NAMALWA (cell line): Measurements from ENCODE around the gene THY1.
"Not testable (repeated sequence)": the region's sequence is repeated elsewhere in the genome, so short reads cannot be mapped to it uniquely, and the experiment has no call there.

Experiments
- DNase-seq: peaks from one replicate; pipeline ENCODE4 v3.0.0-alpha.2; 2015; ENCODE audit warnings: low spot score

THY1 gene

DNA sequence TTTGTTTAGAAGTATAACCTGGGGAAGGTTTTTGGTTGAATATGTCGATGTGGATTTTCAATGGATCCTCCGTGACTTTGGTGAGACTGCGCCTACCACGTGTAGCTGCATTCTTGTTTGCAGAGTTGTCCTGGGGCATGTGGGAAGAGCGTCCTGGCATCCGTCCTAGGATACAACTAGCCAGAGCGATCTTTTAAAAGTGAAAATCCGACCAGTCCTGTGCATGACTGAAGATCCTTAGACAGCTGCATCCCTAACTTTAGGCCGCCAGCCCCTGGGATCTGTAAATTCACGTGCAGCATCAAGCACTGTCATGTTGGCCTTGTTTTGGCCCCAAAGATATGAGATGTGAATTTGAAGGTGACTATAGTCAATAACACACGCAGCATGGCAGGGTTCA lies 22.4 kb upstream of the THY1 start:
- no peak for DNase-seq

DNA sequence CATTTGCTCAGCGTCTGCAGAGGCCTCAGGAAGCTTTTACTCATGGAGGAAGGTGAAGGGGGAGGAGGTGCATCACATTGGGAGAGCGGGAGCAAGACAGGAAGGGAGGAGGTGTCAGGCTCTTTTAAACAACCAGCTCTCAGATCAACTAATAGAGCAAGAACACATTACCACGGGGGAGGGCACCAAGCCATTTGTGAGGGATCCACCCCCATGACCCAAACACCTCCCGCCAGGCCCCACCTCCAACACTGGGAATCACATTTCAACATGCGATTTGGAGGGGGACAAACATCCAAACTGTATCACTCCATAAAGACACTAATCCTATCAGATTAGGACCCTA lies 18.9 kb upstream of the THY1 start:
- no peak for DNase-seq

DNA sequence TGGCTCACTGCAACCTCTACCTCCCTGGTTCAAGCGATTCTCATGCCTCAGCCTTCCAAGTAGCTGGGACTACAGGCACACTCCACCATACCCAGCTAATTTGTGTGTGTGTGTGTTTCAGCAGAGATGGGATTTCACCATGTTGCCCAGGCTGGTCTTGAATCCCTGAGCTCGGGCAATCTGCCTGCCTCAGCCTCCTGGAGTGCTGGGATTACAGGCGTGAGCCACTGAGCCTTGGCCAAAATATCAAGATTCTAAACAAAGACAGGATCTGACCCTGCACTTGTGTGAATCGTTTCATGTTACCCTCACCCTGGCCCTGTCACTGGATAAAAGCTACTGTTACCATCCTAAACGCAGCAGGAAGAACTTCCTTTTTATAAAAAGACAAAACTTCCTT lies 15.6 kb upstream of the THY1 start:
- no peak for DNase-seq

DNA sequence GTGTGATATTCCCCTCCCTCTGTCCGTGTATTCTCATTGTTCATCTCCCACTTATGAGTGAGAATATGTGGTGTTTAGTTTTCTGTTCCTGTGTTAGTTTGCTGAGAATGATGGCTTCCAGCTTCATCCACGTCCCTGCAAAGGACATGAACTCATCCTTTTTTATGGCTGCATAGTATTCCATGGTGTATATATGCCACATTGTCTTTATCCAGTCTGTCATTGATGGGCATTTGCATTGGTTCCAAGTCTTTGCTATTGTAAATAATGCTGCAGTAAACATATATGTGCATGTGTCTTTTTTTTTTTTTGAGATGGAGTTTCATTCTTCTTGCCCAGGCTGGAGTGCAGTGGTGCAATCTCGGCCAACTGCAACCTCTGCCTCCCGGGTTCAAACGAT lies 14.5 kb upstream of the THY1 start:
- not testable (repeated sequence) for DNase-seq

DNA sequence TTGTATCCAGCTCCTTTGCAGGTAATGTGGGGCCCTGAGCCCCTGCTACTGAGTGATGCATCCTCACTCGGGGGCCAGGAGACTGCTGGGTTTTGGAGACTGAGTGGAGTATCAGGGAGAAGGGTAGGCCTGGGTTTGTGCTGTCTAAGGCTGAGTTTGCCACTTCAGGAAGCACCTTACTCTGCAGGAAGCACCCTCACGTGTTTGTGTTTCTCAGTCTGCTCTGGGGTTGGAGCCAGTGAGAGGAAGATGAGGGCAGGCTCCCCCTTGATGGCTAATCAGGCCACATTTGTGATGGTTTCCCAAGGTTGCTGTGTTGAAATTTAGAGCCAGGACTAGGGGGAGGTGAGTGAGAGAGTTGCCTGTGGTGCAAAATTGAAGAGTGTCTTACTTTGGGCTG lies 13.7 kb upstream of the THY1 start:
- no peak for DNase-seq

DNA sequence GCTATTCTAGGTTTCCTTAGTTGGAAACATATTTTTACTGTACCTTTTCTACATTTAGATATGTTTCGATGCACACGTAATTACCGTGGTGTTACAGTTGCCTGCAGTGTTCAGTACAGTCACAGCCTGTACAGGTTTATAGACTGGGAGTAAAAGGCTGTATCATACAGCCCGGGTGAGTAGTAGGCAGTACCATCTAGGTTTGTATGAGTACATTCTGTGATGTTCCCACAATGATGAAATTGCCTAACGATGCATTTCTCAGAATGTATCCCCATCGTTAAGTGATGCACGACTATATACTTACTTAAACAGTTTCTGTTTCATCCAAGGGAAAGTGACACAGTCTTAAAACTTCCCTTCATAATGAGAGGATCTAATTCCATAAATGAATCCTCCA lies 13.1 kb upstream of the THY1 start:
- no peak for DNase-seq

DNA sequence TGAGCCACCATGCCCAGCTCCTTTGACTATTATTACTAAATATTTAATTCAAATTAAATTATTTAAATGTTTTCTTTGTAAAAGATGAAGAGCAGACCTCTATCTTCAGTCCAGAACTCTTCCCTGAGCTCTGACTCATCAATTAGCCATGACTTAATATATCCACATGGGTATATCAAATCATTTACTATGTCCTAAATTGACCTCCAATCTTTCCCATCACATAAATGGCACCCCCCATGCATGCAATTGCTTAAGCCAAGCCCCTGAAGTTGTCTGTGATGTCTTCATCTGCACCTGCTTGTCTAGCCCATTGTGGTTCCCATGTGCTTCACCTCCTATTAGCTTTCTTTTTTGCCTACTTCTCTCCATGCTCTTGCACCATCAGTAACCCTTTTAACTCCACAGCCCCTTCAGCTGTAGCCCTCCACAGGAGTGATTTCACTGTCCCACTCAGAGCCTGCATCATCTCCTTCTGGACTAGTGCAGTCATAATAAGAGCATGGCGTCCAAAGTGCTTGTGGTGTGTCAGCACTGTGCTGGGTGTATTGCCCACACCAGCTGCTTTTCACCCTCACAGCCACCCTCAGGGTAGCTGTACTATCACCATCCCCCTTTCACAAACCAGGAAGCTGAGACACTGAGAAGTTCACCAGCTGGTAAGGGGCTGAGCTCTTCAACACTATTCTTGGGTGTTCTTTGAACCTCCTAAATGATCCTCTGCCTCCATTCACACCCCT lies 11.8 kb upstream of the THY1 start:
- peak; percentile 58 for DNase-seq

DNA sequence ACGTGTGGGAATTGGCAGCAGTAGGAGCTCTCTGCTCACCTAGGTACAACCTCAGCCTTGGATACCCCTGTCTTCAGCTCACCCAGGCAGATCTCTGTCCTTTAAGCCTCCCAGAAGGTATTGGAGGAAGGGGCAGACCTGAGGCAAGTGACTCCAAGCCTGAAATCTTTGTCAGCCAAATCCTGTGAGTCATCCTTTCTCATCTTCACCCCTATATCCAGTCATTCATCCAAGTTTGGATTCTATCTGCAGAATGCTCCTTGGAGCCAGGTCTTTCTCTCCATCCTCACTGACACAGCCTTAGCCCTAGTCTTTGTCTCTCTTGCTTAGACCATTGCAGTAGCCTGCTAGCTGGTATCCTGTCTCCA lies 10.4 kb upstream of the THY1 start:
- no peak for DNase-seq

DNA sequence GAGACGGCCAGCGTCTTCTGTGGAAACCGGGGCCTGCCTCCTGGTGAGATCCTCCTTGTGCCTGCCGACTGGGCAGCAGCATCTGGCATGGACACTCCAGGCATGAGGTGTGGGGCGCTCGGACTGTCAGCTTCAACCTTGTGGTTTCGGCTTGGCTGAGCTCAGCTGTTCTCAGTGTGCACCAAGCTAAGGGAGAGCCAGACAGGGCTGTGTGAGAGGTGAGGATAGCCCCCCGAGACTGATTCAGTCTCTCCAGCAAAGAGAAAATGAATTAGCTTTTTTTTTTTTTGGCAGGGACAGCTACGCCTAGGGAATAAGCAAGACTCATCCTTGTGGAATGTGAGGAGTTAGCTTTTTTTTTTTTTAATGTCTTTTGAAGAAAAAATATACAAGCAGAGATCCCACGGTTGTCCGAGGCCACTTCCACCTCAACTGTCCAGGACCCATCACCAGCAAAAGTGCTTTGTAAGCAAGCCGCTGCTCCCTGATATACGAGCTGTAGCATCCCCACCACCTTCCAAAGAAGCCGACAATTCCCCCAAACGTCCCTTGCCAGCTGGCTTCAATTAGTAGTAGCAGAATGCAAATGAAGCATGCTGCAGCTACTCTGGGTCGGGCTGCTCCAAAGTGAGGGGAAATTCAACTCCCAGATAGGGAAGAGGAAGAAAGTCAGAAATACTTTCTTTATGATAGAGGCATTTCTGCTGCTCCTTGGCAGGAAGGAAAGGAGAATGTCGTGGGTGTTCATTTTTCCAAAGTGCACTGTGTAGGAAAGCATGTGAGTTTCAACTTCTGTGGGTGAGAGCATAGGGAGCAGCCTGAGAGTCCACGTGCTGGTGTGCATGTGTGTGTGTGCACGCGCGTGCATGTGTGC lies 9.7 kb upstream of the THY1 start:
- DNase-seq, result peak; percentile 16

DNA sequence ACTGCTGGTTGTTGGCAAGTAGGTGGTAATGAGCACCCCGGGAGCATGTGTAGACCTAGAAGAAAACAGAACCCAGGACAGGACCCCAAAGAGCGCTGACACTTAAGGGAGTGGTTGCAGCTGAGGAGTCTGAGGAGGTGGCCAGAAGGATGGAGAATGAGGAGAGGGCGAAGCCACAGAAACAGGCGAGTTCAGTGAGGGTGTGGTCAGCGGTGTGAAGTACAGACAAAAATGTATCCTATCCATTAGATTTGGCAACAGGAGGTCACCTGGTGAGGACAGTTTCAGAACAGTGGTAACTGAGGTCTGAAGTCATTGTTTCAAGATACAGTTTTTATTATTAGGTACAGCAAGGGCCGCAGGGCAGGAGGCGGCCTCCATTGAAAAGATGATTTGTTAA lies 8.6 kb upstream of the THY1 start:
- DNase-seq, result no peak

DNA sequence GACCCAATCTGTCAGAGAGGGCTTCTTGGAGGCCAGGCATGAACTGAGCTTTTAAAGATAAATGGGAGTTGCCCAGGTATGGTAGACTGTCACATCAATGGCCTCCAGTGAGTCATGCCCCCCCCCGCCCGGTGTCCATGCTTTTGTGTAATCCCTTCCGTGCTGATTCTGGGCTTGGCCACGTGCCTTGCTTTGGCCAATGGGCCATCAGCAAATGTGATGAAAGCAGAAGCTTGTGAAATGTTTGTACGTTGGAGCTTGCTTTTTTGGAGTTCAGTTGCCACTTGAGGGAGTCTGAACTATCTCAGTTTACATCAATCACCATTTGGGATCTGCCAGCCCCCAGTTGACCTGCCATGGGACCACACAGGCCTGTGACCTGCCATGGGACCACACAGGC lies 4.3 kb upstream of the THY1 start:
- DNase-seq, result no peak

DNA sequence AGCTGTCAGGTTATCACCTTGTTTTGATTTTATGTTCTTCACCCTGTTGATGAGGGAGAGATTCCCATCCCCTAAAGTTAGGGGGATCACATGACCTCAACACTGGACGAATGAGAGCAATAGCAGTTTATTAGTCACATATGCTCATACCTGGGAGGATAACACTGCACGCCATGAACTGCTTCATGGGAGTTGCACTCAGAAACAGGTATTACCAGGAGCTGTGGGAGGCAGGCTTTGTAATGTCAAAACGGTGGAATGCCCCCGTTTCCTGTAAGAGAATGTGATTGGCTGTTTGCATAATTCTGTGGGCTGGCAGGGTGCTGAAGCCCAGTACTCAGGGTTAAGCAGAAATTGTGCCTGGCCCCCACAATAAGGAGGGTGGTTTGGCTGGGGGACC lies 3.2 kb upstream of the THY1 start:
- no peak for DNase-seq

DNA sequence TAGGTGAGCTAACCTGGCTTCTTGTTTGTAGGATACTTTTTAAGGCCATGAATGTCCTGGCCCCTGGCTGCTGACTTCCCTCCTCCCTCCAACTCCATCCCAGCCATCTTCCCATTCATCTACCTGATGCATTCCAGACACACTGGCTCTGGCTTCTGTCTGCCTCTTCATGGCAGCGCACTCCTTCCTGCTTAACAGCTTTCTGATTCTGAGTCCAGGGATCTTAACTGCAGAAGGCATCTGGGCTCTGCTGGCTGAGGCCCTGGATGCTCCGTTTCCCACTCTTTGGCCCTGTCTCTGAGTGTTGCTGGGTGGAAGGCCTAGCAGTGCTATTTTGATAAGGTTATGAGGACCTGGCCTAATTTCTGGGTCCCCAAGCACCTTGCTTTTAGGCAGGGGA lies 1.8 kb upstream of the THY1 start:
- no peak for DNase-seq

DNA sequence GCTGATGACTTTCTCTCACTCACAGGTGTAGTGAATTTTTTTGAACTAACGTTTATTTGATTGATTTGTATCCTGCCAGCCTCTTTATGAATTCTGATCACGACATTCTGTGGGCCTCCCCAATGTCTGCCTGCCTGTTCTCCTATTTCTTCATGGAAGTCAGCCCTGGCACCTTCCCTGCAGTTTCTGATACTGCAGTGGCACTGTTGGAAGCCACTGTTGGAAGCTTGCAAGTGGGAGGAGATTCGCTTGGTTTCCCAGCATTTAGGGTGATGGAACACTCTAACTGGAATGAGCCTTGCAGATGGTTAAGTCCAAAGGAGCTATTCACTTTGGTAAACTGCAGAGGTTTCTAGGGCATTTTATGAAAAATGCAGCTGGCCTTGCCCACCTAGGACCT lies 1.3 kb upstream of the THY1 start:
- DNase-seq, result no peak

DNA sequence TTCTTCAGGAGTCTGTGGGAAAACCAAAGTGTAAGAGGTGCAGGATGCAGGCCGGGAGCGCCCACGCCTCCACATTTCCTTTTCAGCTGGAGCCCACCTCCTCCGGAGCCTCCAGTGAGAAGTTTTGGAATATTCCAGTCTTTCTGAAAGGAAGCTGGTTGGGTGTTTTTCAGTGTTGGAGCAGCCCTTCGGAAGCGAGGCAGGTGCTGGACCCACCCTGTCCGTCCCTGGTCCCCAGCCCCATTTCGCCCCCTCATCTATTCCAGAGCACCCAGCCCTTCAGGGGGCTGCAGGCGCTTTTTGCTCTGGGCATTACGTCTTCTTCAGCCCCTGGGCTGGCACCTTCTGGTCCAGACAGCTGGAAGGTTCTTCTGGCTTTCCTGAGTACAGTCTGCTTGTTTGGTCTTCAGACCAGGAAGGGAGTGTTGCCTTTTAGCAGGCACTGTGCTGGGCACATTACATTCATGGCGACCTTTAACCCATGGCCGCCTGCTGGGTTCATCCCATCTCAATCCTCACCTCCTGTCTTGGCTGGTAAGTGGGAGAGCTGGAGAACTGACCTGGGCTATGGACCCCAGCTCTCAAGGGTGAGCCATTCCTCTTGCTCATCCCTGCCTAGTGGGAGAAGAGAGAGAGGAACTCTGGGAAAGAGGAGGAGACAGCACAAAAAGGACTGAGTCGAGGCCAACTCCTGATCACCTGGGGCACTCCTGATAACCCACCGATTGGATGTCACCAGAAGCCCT lies 710 bp upstream of the THY1 start:
- DNase-seq, result no peak

DNA sequence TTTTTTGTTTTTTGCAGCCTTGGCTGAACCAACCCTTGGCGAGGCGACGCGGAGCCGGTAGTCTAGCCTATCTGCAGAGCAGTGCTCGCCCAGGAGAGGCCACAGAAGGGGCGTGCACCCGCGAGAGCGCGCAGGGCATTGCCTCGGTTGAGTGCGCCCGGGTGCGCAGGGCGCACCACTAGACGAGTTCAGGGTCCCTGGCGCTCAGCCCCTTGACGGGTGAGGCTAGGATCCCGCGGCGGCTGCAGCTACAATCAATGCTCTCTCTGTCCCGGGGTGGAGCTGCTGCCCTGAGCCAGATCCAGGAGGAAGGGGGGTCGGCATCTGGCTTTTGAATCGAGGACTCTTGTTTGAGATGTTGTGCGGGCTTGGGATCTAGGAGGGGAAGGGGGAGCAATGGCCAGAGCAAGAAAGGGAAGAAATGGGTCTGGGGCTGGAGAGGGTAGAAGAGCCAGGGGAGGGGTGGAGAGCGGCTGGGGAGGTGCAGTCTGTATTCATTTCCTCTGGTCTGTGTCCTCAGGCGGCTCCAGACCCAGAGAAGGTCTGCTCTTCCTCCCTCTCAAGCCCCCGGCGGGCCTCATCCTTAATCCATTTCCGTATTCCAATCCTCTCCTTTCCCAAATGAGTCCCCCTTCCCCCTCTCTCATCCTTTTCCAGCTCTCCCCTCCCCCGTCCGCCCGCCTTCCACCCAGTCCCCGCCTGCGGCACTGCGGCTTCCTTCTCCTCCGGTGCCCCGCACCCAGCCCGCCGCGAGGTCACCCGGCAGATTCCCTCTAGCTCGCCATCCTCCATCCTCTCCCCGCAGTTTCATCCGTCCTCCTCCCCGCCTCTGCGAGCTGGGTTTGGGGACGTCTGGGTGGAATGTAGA lies 797 bp downstream of the THY1 start:
- no peak for DNase-seq

DNA sequence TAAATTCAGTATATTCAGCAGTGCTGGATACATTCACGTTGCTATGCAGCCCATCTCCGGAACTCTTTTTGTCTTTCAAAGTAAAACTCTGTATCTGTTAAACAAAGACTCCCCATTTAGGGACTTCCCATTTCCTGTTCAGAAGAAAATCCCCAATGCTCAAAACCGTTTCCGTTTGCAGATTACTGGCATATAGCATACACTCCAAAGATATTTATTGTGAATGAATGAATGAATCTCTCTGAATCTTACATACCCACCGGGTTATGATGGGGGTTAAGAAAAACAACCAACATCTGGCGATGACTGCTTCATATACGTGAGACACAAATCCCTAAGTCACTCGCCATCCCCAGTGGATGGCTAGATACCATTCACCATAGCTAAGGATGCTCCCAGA lies 1.6 kb downstream of the THY1 start:
- no peak for DNase-seq

DNA sequence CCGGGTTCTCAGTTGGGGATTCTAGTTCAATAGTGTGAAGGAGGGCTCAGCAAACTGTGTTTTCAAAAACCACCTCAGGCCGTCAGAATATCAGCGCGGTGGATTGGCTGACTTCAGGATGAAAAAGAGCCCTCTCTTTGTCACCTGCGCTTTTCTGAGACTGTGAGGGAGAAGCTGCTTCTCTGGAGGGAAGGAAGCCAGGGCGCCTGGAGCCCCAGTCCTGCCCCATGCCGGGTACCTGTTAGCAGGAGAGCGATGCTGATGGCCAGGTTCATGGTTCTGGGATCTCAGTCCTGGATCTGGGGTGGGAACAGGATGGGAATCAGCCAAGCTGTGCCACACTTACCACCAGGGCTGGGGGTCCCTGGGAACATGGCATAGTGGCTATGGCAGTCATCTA lies 2.3 kb downstream of the THY1 start:
- no peak for DNase-seq

DNA sequence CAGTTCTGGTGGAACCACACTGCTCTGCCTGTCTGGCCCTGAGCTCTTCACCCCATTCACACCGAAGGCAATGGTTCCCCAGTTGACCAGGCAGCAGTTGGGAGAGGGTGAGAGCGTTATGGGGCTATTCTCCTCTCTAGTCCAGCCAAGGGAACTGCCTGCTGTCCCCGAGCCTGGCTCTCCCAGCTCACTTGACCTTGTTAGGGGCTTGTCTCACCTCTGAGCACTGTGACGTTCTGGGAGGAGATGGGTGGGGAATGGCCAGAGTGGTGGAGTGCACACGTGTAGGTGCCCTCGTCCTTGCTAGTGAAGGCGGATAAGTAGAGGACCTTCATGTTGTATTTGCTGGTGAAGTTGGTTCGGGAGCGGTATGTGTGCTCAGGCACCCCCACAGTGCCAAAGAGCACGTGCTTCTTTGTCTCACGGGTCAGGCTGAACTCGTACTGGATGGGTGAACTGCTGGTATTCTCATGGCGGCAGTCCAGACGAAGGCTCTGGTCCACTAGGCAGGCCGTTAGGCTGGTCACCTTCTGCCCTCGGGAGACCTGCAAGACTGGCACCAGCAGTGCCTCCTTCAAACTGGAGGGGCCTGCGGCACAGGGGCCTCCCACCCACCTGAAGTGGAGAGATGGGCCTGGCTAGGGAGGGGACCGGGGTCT lies 3.0 kb downstream of the THY1 start:
- no peak for DNase-seq

DNA sequence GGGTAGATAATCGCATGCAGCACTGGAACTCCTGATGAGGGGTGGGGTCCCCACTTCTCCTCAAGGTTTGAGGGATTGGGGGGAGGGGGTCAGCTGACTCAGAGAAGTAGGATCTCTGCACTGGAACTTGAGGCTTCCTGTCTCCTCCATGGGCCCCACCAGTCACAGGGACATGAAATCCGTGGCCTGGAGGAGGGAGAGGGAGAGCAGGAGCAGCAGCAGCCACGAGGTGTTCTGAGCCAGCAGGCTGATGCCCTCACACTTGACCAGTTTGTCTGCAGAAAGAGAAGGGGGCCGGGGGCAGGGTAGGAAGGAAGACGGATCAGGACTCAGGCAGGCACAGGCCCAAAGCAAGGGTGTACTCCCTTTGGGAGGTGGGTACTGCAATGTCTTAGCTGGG lies 3.7 kb downstream of the THY1 start:
- DNase-seq, result no peak

DNA sequence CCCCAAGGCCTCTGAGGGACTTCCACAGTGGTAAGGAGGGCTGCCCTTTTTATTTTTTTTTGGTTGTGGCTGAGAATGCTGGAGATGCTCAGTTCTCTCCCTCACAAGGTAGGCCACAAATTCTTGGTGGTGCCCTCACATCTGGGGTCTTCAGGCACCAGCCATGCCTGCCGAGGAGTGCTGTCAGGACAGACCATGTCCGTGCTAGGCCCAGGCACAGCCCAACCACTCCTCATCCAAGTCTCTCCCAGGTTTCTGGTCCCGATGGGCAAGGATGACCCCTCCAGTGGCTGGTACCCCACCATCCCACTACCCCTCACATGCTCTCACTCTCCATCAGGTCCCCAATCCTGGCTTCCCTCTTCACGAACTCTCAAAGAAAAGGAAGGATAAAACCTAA lies 4.2 kb downstream of the THY1 start:
- DNase-seq, result no peak
